Psoas muscle (tissue), 8 donors: ENCODE results near the gene CDO1. TPM values are rescaled to one million over a fixed set of nuclear protein-coding genes. Genes with fewer than 3 reads are reported as not detected.
"Not testable (repeated sequence)": the region's sequence is repeated elsewhere in the genome, so short reads cannot be mapped to it uniquely, and the experiment has no call there.

Experiments used
- ATAC-seq, 4 donors: fragments of 200-7000 bp; cut with Tn5 transposase; one replicate each; pipeline ENCODE4 v1.9.1; 2020; ENCODE audit warnings: moderate library complexity in 3 of 4, mild to moderate bottlenecking in 2 of 4
- DNase-seq, 2 donors: peaks; one replicate each; pipeline ENCODE4 v3.0.0-alpha.2; 2020
- H3K27ac ChIP-seq: fragments of 200-600 bp; one replicate; pipeline ENCODE4 v1.8.0; 2022
- H3K27me3 ChIP-seq, 3 donors: fragments of 200-600 bp in 1 of 3; one replicate each; pipeline versions ENCODE4 v1.6.1 to v1.8.0; 2013 to 2022; ENCODE audit warnings: low read length in 2 of 3, mild to moderate bottlenecking in 2 of 3, moderate library complexity in 1 of 3; ENCODE audit not compliant: insufficient read depth in 3 of 3
- H3K36me3 ChIP-seq, 2 donors: fragments of 200-600 bp in 1 of 2; one replicate each; pipeline versions ENCODE4 v1.6.1 to v1.8.0; 2013 to 2022; ENCODE audit warnings: low read depth in 1 of 2, mild to moderate bottlenecking in 1 of 2, moderate library complexity in 1 of 2; ENCODE audit not compliant: insufficient read depth in 1 of 2
- H3K4me1 ChIP-seq: fragments of 200-600 bp; one replicate; pipeline ENCODE4 v1.8.0; 2022
- H3K4me3 ChIP-seq: fragments of 200-600 bp; one replicate; pipeline ENCODE4 v1.8.0; 2022; ENCODE audit warnings: mild to moderate bottlenecking
- H3K9me3 ChIP-seq: fragments of 200-600 bp; one replicate; pipeline ENCODE4 v1.8.0; 2022
- WGBS, 3 donors: extraction: QIAGEN DNeasy Blood & Tissue Kit; methylation state at CpG; one replicate each; pipeline versions ENCODE4 v1.1.6 to v1.1.7; 2013; 5-methylcytosine and 5-hydroxymethylcytosine counted together
- intact Hi-C, 2 donors: fragments of 100-400 bp; cut with DNase I; formaldehyde crosslinking; loops; one replicate each; pipeline versions ENCODE4 v1.11.0 to v1.14.2; 2022
- polyA plus RNA-seq, 3 donors: library from polyadenylated mRNA; stranded (reverse); fragments of 200-250 nt; gene quantifications; one replicate each; pipeline ENCODE4 v1.2.3, GENCODE V29; 2013
- total RNA-seq, 4 donors: library from RNA; stranded (reverse); fragmentation: NEBNext Ultra II Directional in 2 of 4; extraction: Animal tissue kit (Norgen Biotek cat#: 25700) in 2 of 4; gene quantifications; one replicate each; pipeline versions ENCODE4 v1.2.1 to v1.2.4, GENCODE V29; 2021 to 2023
- TF ChIP-seq, protein P1 (sequence below): fragments of 200-600 bp; IDR thresholded peaks from one replicate; pipeline ENCODE4 v1.8.0; 2022; ENCODE audit warnings: antibody characterized with exemption
- donor health status: healthy with polysubstance abuse.
- donor health status: DM: no; HTN: no; CAD: no; lungs with moderate emphysema.
- donor health status: Bipolar disorder and iron deficiency.
- donor health status: healthy.
- donor health status: DM: yes; HTN: yes; CAD: no.
- donor health status: DM: no; HTN: no; CAD: no.
- donor health status: DM: no; HTN: no; CAD: no.
- donor health status: DM: yes; HTN: yes; CAD: no.

Gene CDO1
- total and polyA plus RNA-seq, 7 donors: 1.0 to 5.2 (median 2.7) TPM

DNA sequence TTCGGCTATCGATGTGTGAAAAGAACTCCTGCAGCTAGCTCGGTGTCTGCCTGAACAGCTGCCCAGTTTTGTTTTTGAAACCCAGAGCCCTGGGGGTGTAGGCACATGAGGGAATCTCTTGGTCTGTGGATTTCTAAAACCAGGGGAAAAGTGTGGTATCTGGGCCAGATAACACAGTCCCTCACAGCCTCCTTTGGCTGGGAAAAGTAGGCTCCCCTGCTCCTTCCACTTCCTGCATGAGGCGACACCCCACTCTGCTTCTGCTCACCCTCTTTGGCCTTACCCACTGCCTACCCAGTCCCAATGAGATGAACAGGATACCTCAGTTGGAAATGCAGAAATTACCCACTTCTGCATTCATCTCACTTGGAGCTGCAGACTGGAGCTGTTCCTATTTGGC, 9.5 kb upstream of the CDO1 start:
- WGBS, 3 donors: 96 to 98% (median 98%) methylated on average over 4 of the region's 4 CpGs
- TF ChIP-seq, protein P1, sequence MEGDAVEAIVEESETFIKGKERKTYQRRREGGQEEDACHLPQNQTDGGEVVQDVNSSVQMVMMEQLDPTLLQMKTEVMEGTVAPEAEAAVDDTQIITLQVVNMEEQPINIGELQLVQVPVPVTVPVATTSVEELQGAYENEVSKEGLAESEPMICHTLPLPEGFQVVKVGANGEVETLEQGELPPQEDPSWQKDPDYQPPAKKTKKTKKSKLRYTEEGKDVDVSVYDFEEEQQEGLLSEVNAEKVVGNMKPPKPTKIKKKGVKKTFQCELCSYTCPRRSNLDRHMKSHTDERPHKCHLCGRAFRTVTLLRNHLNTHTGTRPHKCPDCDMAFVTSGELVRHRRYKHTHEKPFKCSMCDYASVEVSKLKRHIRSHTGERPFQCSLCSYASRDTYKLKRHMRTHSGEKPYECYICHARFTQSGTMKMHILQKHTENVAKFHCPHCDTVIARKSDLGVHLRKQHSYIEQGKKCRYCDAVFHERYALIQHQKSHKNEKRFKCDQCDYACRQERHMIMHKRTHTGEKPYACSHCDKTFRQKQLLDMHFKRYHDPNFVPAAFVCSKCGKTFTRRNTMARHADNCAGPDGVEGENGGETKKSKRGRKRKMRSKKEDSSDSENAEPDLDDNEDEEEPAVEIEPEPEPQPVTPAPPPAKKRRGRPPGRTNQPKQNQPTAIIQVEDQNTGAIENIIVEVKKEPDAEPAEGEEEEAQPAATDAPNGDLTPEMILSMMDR: no peak
- no peak overlapping the region for H3K27ac ChIP-seq

DNA sequence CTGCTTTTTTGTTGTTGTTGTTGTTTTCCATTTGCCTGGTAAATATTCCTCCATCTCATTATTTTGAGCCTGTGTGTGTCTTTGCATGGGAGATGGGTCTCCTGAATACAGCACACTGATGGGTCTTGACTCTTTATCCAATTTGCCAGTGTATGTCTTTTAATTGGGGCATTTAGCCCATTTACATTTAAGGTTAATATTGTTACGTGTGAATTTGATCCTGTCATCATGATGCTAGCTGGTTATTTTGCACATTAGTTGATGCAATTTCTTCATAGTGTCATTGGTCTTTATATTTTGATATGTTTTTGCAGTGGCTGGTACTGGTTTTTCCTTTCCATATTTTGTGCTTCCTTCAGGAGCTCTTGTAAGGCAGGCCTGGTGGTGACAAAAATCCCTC, 8.5 kb upstream of the CDO1 start:
- H3K27ac ChIP-seq, DNase-seq, H3K4me1 ChIP-seq, H3K9me3 ChIP-seq, H3K4me3 ChIP-seq, H3K27me3 ChIP-seq, ATAC-seq, intact Hi-C loops: not testable (repeated sequence)
- H3K36me3 ChIP-seq: peaks cover 0 to 27% of the 10 kb centered on the region in 2 donors
- WGBS, 3 donors: 88 to 100% (median 91%) methylated on average over 1 of the region's 1 CpG

More for the DNA sequence above, 9.5 kb upstream of the CDO1 start:
- Histone ChIP-seq H3K27me3 (peaks cover 0 to 4% (median 0%) of the 10 kb centered on the region in 3 donors), H3K4me1 (no peaks in the 10 kb centered on the region), H3K36me3 (peaks cover 0 to 37% of the 10 kb centered on the region in 2 donors), H3K4me3 (no peak overlapping the region), H3K9me3 (no peaks in the 10 kb centered on the region)
- ATAC-seq (no peak), DNase-seq (no peak)
- intact Hi-C loops: no loop called here

DNA sequence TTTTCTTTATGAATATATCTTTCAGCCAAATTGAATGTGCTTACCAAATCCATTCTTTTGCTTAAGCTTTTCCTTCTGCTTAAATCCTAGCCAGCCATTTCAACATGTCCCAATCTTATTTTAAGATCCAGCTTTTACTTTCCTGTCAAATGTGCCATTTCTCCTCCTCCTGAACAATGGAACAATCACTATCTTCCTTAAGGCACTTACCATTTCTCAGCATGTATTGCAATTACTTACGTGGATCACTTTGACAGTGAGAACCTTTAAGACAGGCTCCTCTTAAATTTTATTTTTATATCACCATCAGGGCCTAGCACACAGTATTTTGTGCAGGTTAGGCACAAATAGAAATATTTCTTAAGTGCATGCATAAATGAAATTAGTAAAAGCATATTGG, 4.4 kb upstream of the CDO1 start:
- Histone ChIP-seq H3K4me1 (no peaks in the 10 kb centered on the region), H3K9me3 (no peaks in the 10 kb centered on the region), H3K27ac (no peak overlapping the region), H3K27me3 (peaks cover 0 to 25% (median 8%) of the 10 kb centered on the region in 3 donors), H3K4me3 (no peak overlapping the region), H3K36me3 (no peaks in the 10 kb centered on the region)
- no peak for DNase-seq
- intact Hi-C loops: no loop called here
- ATAC-seq: no peak
- WGBS, 3 donors: 85 to 92% (median 87%) methylated on average over 1 of the region's 1 CpG
- TF ChIP-seq, protein P1: no peak

DNA sequence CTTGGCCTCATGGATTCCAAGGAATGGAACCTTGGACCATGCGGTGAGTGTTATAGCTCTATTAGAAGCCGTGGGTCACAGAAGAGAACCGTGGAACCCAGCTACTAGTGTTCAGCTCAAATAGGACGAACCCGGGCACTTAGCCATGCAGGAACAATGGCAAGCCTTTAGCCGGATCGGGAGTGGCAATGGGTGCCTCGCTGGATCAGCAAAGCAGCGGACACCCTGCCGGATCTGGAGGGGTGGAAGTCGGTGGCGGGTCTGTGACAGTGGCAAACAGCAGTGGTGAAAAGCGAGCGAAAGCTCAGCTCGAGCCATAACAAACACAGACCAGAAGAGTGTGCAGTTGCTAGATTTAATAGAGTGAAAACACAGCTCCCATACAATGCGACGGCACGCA, 2.4 kb upstream of the CDO1 start:
- WGBS, 3 donors: 89 to 93% (median 90%) methylated on average over 18 of the region's 18 CpGs
- TF ChIP-seq, protein P1: no peak
- no peaks in the 10 kb centered on the region for H3K36me3 ChIP-seq
- H3K27ac ChIP-seq: no peak overlapping the region
- no peak for DNase-seq
- intact Hi-C loops: no loop called here
- H3K9me3 ChIP-seq: no peaks in the 10 kb centered on the region
- no peak overlapping the region for H3K4me3 ChIP-seq
- ATAC-seq: no peak
- peaks cover 0 to 45% (median 13%) of the 10 kb centered on the region in 3 donors for H3K27me3 ChIP-seq
- H3K4me1 ChIP-seq: no peaks in the 10 kb centered on the region

DNA sequence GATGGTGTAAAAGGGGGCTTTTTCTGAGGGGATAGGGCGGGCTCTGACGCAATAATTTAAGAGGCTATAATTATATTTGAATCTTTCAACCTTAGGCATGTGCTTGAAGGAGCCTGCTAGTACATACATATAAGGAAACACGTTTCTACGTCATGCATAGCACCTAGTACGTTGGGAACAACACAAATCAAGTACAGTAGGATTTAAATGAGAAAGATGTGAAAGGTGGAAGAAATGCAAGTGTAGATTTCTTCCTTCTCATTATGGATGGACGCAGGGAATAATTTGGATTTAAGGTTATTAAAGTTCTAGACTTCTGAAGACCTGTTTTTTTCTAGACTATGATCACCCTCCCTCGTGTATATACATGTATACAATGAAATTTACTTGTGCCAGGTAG, 927 bp upstream of the CDO1 start:
- 89 to 93% (median 92%) methylated on average over 7 of the region's 7 CpGs for WGBS, 3 donors
- intact Hi-C loops: no loop called here
- no peak overlapping the region for H3K27ac ChIP-seq
- no peaks in the 10 kb centered on the region for H3K36me3 ChIP-seq
- H3K4me3 ChIP-seq: peak overlapping the region; percentile 65
- TF ChIP-seq, protein P1: no peak
- H3K9me3 ChIP-seq: no peaks in the 10 kb centered on the region
- DNase-seq (no peak), ATAC-seq (no peak)
- H3K27me3 ChIP-seq: peaks cover 0 to 56% (median 13%) of the 10 kb centered on the region in 3 donors
- no peaks in the 10 kb centered on the region for H3K4me1 ChIP-seq
